Neural cell (in vitro differentiated cells): ENCODE data around the gene POPDC2. TPM values are rescaled to one million over a fixed set of nuclear protein-coding genes. Genes with fewer than 3 reads are reported as not detected.

Experiments used
- H2AFZ ChIP-seq: fragments of 200-600, 300-800 bp; sonication (generic), shearing (Covaris generic); 2 replicates; pipeline ENCODE4 v1.6.0; 2014; ENCODE audit warnings: low read depth, mild to moderate bottlenecking, antibody characterized with exemption, low read length, moderate library complexity
- H3F3A ChIP-seq: fragments of 200-600 bp; shearing (Covaris generic); 2 replicates; pipeline ENCODE4 v1.6.1; 2016; ENCODE audit warnings: mild to moderate bottlenecking, moderate library complexity, mixed read lengths, antibody characterized with exemption, low read length; ENCODE audit not compliant: insufficient read depth, poor library complexity, severe bottlenecking
- H3K27ac ChIP-seq: fragments of 200-600, 300-800 bp; sonication (generic), shearing (Covaris generic); 2 replicates; pipeline ENCODE4 v1.5.1; 2014; ENCODE audit warnings: mild to moderate bottlenecking, low read length, moderate library complexity
- H3K27me3 ChIP-seq: fragments of 300-800, 200-600 bp; sonication (generic), shearing (Covaris generic); 2 replicates; pipeline ENCODE4 v1.6.0; 2014; ENCODE audit warnings: mild to moderate bottlenecking, low read depth, low read length, moderate library complexity; ENCODE audit not compliant: insufficient read depth
- H3K36me3 ChIP-seq: fragments of 300-800, 200-600 bp; sonication (generic), shearing (Covaris generic); 2 replicates; pipeline ENCODE4 v1.5.1; 2014; ENCODE audit warnings: mild to moderate bottlenecking, antibody characterized with exemption, low read length, moderate library complexity; ENCODE audit not compliant: insufficient read depth
- H3K4me2 ChIP-seq: fragments of 300-800, 200-600 bp; sonication (generic), shearing (Covaris generic); 2 replicates; pipeline ENCODE4 v1.6.0; 2014; ENCODE audit warnings: mild to moderate bottlenecking, low read length
- H3K4me3 ChIP-seq: fragments of 300-800, 200-600 bp; sonication (generic), shearing (Covaris generic); 2 replicates; pipeline ENCODE4 v1.5.1; 2014; ENCODE audit warnings: mild to moderate bottlenecking, low read length, moderate library complexity
- H3K79me2 ChIP-seq: fragments of 200-600 bp; shearing (Covaris generic); replicated peaks from 2 replicates; pipeline ENCODE4 v1.6.0; 2014; ENCODE audit warnings: mild to moderate bottlenecking, low read length, moderate library complexity; ENCODE audit not compliant: insufficient read depth
- H3K9ac ChIP-seq: fragments of 300-800, 200-600 bp; sonication (generic), shearing (Covaris generic); 2 replicates; pipeline ENCODE4 v1.6.1; 2016; ENCODE audit warnings: mild to moderate bottlenecking, low read length, mixed read lengths
- H3K9me2 ChIP-seq: fragments of 200-600 bp; shearing (Covaris generic); 2 replicates; pipeline ENCODE4 v1.6.1; 2016; ENCODE audit warnings: mild to moderate bottlenecking, low read length, mixed read lengths; ENCODE audit not compliant: insufficient read depth
- H3K9me3 ChIP-seq: fragments of 200-600, 300-800 bp; sonication (generic), shearing (Covaris generic); 2 replicates; pipeline ENCODE4 v1.6.1; 2016; ENCODE audit warnings: mild to moderate bottlenecking, mixed run types, low read length, moderate library complexity, mixed read lengths
- H4K20me1 ChIP-seq: fragments of 200-600 bp; shearing (Covaris generic); 2 replicates; pipeline ENCODE4 v1.6.1; 2016; ENCODE audit warnings: mild to moderate bottlenecking, mixed run types; ENCODE audit not compliant: insufficient read depth
- CTCF ChIP-seq: fragments of 450-650 bp; IDR thresholded peaks from 2 replicates; pipeline ENCODE4 v1.5.1; 2014; ENCODE audit warnings: antibody characterized with exemption, mild to moderate bottlenecking, moderate library complexity; ENCODE audit not compliant: poor library complexity, severe bottlenecking
- EP300 ChIP-seq: fragments of 450-650 bp; conservative IDR thresholded peaks from 2 replicates; pipeline ENCODE4 v1.6.1; 2014; ENCODE audit warnings: antibody characterized with exemption, mild to moderate bottlenecking, moderate library complexity; ENCODE audit not compliant: poor library complexity, severe bottlenecking
- EZH2 ChIP-seq: fragments of 200-600, 300-800 bp; shearing (Covaris generic), sonication (generic); IDR thresholded peaks from 2 replicates; pipeline ENCODE4 v1.6.1; 2014; ENCODE audit warnings: antibody characterized with exemption, low read length, borderline replicate concordance, mild to moderate bottlenecking; ENCODE audit not compliant: insufficient read depth, poor library complexity, severe bottlenecking
- MXI1 ChIP-seq: fragments of 450-650 bp; conservative IDR thresholded peaks from 2 replicates; pipeline ENCODE4 v1.6.1; 2014; ENCODE audit warnings: antibody characterized with exemption, mild to moderate bottlenecking; ENCODE audit not compliant: poor library complexity, severe bottlenecking
- POLR2AphosphoS5 ChIP-seq: IDR thresholded peaks from 2 replicates; pipeline ENCODE4 v1.6.1; 2012
- RAD21 ChIP-seq: fragments of 450-650 bp; conservative IDR thresholded peaks from 2 replicates; pipeline ENCODE4 v1.6.1; 2014; ENCODE audit warnings: antibody characterized with exemption, mild to moderate bottlenecking, moderate library complexity
- REST ChIP-seq: IDR thresholded peaks from 2 replicates; pipeline ENCODE4 v1.6.1; 2012; ENCODE audit warnings: borderline replicate concordance
- SMC3 ChIP-seq: fragments of 450-650 bp; conservative IDR thresholded peaks from 2 replicates; pipeline ENCODE4 v1.6.1; 2014; ENCODE audit warnings: antibody characterized with exemption, mild to moderate bottlenecking, moderate library complexity; ENCODE audit not compliant: poor library complexity
- TAF1 ChIP-seq: IDR thresholded peaks from 2 replicates; pipeline ENCODE4 v1.6.1; 2012; ENCODE audit warnings: low read depth
- polyA plus RNA-seq: library from polyadenylated mRNA; depleted of rRNA; stranded (reverse); fragments of >200 nt; gene quantifications from 2 replicates; pipeline ENCODE4 v1.2.3, GENCODE V29; 2014

The POPDC2 gene
- polyA plus RNA-seq, 1 donor from 2014 or later: 3.4 TPM

- Histone ChIP-seq H3K36me3 (no peaks in the 10 kb centered on the region), H3K27me3 (no peaks in the 10 kb centered on the region), H4K20me1 (no peaks in the 10 kb centered on the region), H3K9ac (no peak overlapping the region), H3K79me2 (no peaks in the 10 kb centered on the region), H3K4me2 (no peak overlapping the region), H2AFZ (no peak overlapping the region), H3K4me3 (no peak overlapping the region), H3F3A (no peaks in the 10 kb centered on the region), H3K27ac (no peak overlapping the region), H3K9me2 (no peaks in the 10 kb centered on the region), H3K9me3 (no peaks in the 10 kb centered on the region)
- TF ChIP-seq CTCF: no peak
Measured at GRCh38 chr3:119594066-119594465, 66.3 kb downstream of the POPDC2 start.

- Histone ChIP-seq H3K9ac (no peak overlapping the region), H3K4me2 (no peak overlapping the region), H3K27ac (no peak overlapping the region), H4K20me1 (no peaks in the 10 kb centered on the region), H3K9me2 (no peaks in the 10 kb centered on the region), H3F3A (no peaks in the 10 kb centered on the region), H2AFZ (no peak overlapping the region), H3K9me3 (no peaks in the 10 kb centered on the region), H3K36me3 (no peaks in the 10 kb centered on the region), H3K79me2 (no peaks in the 10 kb centered on the region), H3K4me3 (no peak overlapping the region), H3K27me3 (no peaks in the 10 kb centered on the region)
- TF ChIP-seq EZH2 (no peak), MXI1 (no peak), SMC3 (no peak), RAD21 (no peak), REST (no peak), POLR2AphosphoS5 (no peak), TAF1 (no peak), EP300 (no peak), CTCF (no peak)
Measured at GRCh38 chr3:119592861-119593260, 67.5 kb downstream of the POPDC2 start.

Other genes with a start within 250 kb of the POPDC2 start
- gene TMEM39A, start 197.0 kb downstream of the POPDC2 start, polyA plus RNA-seq: 21.1 and 31.6 TPM in 2 replicates
- gene POGLUT1, start 191.6 kb downstream of the POPDC2 start, polyA plus RNA-seq: 26.9 and 27.2 TPM in 2 replicates
- 109 and 110 TPM in 2 replicates for gene TIMMDC1, start 162.0 kb downstream of the POPDC2 start, polyA plus RNA-seq
- not detected in 2 replicates for gene CD80, start 101.0 kb downstream of the POPDC2 start, polyA plus RNA-seq
- 0.07 and 0.94 TPM in 2 replicates for gene ADPRH, start 81.1 kb downstream of the POPDC2 start, polyA plus RNA-seq
- gene PLA1A, start 62.7 kb downstream of the POPDC2 start, polyA plus RNA-seq: not detected in 2 replicates
- 49.4 and 74.7 TPM in 2 replicates for gene COX17, start 16.8 kb upstream of the POPDC2 start, polyA plus RNA-seq
- gene CFAP91, start 42.4 kb upstream of the POPDC2 start, polyA plus RNA-seq: 12.5 and 14.2 TPM in 2 replicates
- 0.53 and 0.72 TPM in 2 replicates for gene NR1I2, start 121.5 kb upstream of the POPDC2 start, polyA plus RNA-seq